Measurements from ENCODE around the gene C4BPB. TPM values are rescaled to one million over a fixed set of nuclear protein-coding genes. Genes with fewer than 3 reads are reported as not detected.

C4BPB gene
- total RNA-seq, 1 donor from 2014 or later = 2.6 TPM

DNA sequence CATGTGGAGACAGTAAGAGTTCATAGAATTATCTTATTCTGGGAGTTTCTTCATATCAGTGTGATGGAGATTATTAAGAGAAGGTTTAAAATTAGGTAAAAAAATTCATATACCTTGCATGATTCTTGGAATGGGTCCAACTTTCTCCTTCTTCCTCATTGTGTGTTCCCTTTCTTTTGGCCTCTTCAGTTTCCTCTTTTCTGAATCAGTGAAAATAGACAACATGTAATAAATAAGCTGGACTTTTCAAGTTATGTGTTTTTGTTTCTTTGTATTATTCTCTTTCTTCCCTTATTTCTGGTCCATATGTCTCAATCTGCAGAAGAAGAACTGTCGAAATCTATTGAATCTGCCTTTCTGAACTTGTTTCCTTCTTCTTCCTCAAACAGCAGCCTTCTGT lies 45.9 kb downstream of the C4BPB start:
- DNase-seq (ENCODE audit: low spot score) = no peak

DNA sequence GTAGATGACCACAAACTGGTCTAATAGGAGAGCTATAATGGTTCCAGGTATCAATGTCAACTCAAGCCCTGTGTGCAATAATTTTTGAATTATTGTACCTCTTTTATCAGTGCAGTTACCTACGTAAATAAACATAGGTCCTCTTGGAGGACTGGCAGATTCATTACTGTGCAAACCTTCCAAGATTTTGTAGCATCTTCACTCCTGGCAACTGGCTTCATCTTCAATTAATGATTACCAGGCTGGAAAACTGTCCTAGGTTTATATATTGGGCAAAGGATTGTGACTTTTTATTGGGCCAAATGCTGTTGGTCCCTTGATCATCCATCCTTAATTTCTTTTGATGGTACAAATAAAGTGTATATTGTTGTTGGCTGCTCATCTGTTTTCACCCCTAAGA lies 51.0 kb downstream of the C4BPB start:
- no peak for DNase-seq (ENCODE audit: low spot score)

DNA sequence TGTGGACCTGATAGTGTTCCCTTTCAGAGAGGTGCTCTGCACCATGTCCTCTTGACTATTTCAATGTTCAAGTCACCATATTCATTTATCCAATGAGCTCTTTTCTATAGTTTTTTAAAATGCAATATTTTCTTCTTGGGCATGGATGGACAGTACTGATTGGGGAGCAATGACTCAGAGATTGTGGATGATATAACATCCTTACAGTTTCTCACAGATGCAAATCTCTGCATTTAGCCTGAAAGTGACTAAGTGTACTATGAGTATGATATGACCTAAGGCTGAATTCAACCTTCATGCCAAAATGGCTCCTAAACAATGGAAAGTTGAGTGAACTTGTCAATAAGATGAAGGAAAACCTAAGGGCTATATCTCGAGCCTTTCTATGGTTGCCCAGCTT lies 51.9 kb downstream of the C4BPB start:
- no peak for DNase-seq (ENCODE audit: low spot score)

DNA sequence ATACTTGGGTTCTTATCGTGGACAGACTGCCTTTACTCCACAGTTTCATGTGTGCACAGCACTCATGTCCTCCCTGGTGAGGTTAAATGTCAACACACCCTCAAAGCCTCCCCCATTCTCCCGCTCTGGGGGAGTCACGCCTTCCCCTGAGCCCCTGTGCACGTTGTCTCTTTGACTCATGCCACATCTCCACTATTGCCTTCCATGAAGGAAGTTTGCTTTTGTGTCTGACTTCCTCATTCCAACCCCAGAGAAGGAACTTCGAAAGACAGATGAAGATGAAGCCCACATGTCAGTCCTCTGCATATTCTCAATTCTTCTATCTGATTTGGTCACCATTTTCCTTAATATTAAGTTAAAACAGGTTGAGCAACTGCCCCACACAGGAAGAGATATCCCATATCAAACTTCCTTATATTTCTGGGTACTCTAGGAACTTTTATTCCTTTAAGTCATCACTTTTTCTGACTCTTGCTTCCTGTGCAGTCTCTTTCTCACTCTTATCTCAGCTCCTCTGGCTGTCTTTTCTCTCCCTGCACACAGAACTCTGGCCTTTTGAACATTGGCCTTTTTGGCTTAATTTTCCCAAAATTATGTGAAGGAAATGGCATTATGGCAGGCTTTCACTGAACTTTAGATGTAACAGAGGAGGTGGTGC lies 56.9 kb downstream of the C4BPB start:
- no peak for DNase-seq (ENCODE audit: low spot score)

Other genes starting within 250 kb of the C4BPB start
- not detected for gene IL20, start 223.2 kb upstream of the C4BPB start, total RNA-seq
- gene IL24, start 191.4 kb upstream of the C4BPB start, total RNA-seq = not detected
- 5.8 TPM for gene FCMR, start 166.9 kb upstream of the C4BPB start, total RNA-seq
- gene PIGR, start 142.4 kb upstream of the C4BPB start, total RNA-seq = 6.9 TPM
- not detected for gene FCAMR, start 118.4 kb upstream of the C4BPB start, total RNA-seq
- 0.10 TPM for gene C1orf116, start 56.1 kb upstream of the C4BPB start, total RNA-seq
- gene YOD1, start 37.7 kb upstream of the C4BPB start, total RNA-seq = 5.4 TPM
- 11.1 TPM for gene PFKFB2, start 35.6 kb upstream of the C4BPB start, total RNA-seq
- gene C4BPA, start 15.4 kb downstream of the C4BPB start, total RNA-seq = not detected
- 82.3 TPM for gene CD55, start 232.8 kb downstream of the C4BPB start, total RNA-seq